ENCODE measurements around the gene XRCC5.
"Not testable (repeated sequence)": the region's sequence is repeated elsewhere in the genome, so short reads cannot be mapped to it uniquely, and the experiment has no call there.

The XRCC5 gene

GRCh38 chr2:216206041-216206703 is 97.0 kb downstream of the XRCC5 start:
- Histone ChIP-seq H3K4me3 (no peak overlapping the region), H3K36me3 (ENCODE audit: insufficient read depth, low read length) (peaks cover 88% of the 10 kb centered on the region), H3K27ac (no peak overlapping the region), H3K9me3 (ENCODE audit: low read depth, low read length) (no peaks in the 10 kb centered on the region), H3K9ac (ENCODE audit: insufficient read length) (no peak overlapping the region)
- DNase-seq (ENCODE audit: low read depth, low spot score) = no peak
- TF ChIP-seq EZH2 (IDR thresholded peaks at IDR 0.05) = no peak
- no peak for TF ChIP-seq FOXP2 (optimal IDR thresholded peaks at IDR 0.05; ENCODE audit: control extremely low read depth, extremely low read length, insufficient read depth)
- TF ChIP-seq POLR2AphosphoS5 (IDR thresholded peaks at IDR 0.05; ENCODE audit: borderline replicate concordance, low read depth, low read length) = no peak

- H3K9me3 ChIP-seq (ENCODE audit: low read depth, low read length) = no peaks in the 10 kb centered on the region
- no peak for DNase-seq (ENCODE audit: low read depth, low spot score)
- no peak for TF ChIP-seq EZH2 (IDR thresholded peaks at IDR 0.05)
- TF ChIP-seq POLR2AphosphoS5 (IDR thresholded peaks at IDR 0.05; ENCODE audit: borderline replicate concordance, low read depth, low read length) = no peak
- TF ChIP-seq FOXP2 (optimal IDR thresholded peaks at IDR 0.05; ENCODE audit: control extremely low read depth, extremely low read length, insufficient read depth) = no peak
- H3K4me3 ChIP-seq = no peak overlapping the region
- no peak overlapping the region for H3K9ac ChIP-seq (ENCODE audit: insufficient read length)
- no peak overlapping the region for H3K27ac ChIP-seq
- H3K36me3 ChIP-seq (ENCODE audit: insufficient read depth, low read length) = peaks cover 81% of the 10 kb centered on the region
These were observed 97.7 kb downstream of the XRCC5 start for GRCh38 chr2:216206821-216207220.

GRCh38 chr2:216208661-216209060 is 99.5 kb downstream of the XRCC5 start:
- not testable (repeated sequence) for H3K9me3 ChIP-seq (ENCODE audit: low read depth, low read length); H3K4me3 ChIP-seq; H3K9ac ChIP-seq (ENCODE audit: insufficient read length); H3K27ac ChIP-seq; DNase-seq (ENCODE audit: low read depth, low spot score)
- peaks cover 63% of the 10 kb centered on the region for H3K36me3 ChIP-seq (ENCODE audit: insufficient read depth, low read length)

- Histone ChIP-seq H3K9ac (ENCODE audit: insufficient read length) (no peak overlapping the region), H3K4me3 (no peak overlapping the region), H3K36me3 (ENCODE audit: insufficient read depth, low read length) (peaks cover 40% of the 10 kb centered on the region), H3K9me3 (ENCODE audit: low read depth, low read length) (no peaks in the 10 kb centered on the region), H3K27ac (peak overlapping the region; percentile 44)
- DNase-seq (ENCODE audit: low read depth, low spot score) = no peak
- TF ChIP-seq EZH2 (IDR thresholded peaks at IDR 0.05) (no peak), FOXP2 (optimal IDR thresholded peaks at IDR 0.05; ENCODE audit: control extremely low read depth, extremely low read length, insufficient read depth) (no peak), POLR2AphosphoS5 (IDR thresholded peaks at IDR 0.05; ENCODE audit: borderline replicate concordance, low read depth, low read length) (0 out of 2 replicates have a peak, but pooled peaks have one; percentile 4)
These were observed 101.8 kb downstream of the XRCC5 start for GRCh38 chr2:216210701-216211540.

GRCh38 chr2:216211614-216212145 is 102.5 kb downstream of the XRCC5 start:
- Histone ChIP-seq H3K9me3 (ENCODE audit: low read depth, low read length) (no peaks in the 10 kb centered on the region), H3K4me3 (no peak overlapping the region), H3K36me3 (ENCODE audit: insufficient read depth, low read length) (peaks cover 33% of the 10 kb centered on the region), H3K9ac (ENCODE audit: insufficient read length) (no peak overlapping the region), H3K27ac (peak overlapping the region; percentile 44)
- TF ChIP-seq EZH2 (IDR thresholded peaks at IDR 0.05) (no peak), FOXP2 (optimal IDR thresholded peaks at IDR 0.05; ENCODE audit: control extremely low read depth, extremely low read length, insufficient read depth) (no peak), POLR2AphosphoS5 (IDR thresholded peaks at IDR 0.05; ENCODE audit: borderline replicate concordance, low read depth, low read length) (no peak)
- no peak for DNase-seq (ENCODE audit: low read depth, low spot score)

- Histone ChIP-seq H3K36me3 (ENCODE audit: insufficient read depth, low read length) (peaks cover 6% of the 10 kb centered on the region; the same call in 1 of the 2 replicates), H3K27ac (no peak overlapping the region), H3K4me3 (no peak overlapping the region), H3K9me3 (ENCODE audit: low read depth, low read length) (no peaks in the 10 kb centered on the region), H3K9ac (ENCODE audit: insufficient read length) (no peak overlapping the region)
- TF ChIP-seq FOXP2 (optimal IDR thresholded peaks at IDR 0.05; ENCODE audit: control extremely low read depth, extremely low read length, insufficient read depth) = no peak
- no peak for TF ChIP-seq EZH2 (IDR thresholded peaks at IDR 0.05)
- no peak for TF ChIP-seq POLR2AphosphoS5 (IDR thresholded peaks at IDR 0.05; ENCODE audit: borderline replicate concordance, low read depth, low read length)
- DNase-seq (ENCODE audit: low read depth, low spot score) = no peak
These were observed 105.6 kb downstream of the XRCC5 start for GRCh38 chr2:216214768-216215167.

GRCh38 chr2:216215658-216216390 is 106.7 kb downstream of the XRCC5 start:
- Histone ChIP-seq H3K4me3 (no peak overlapping the region), H3K9ac (ENCODE audit: insufficient read length) (no peak overlapping the region)
- no peak for DNase-seq (ENCODE audit: low read depth, low spot score)

More at GRCh38 chr2:216215658-216216390, 106.7 kb downstream of the XRCC5 start:
- no peaks in the 10 kb centered on the region for H3K9me3 ChIP-seq (ENCODE audit: low read depth, low read length)
- no peaks in the 10 kb centered on the region; the same call in 1 of the 2 replicates for H3K36me3 ChIP-seq (ENCODE audit: insufficient read depth, low read length)
- no peak for TF ChIP-seq FOXP2 (optimal IDR thresholded peaks at IDR 0.05; ENCODE audit: control extremely low read depth, extremely low read length, insufficient read depth)
- no peak for TF ChIP-seq EZH2 (IDR thresholded peaks at IDR 0.05)
- TF ChIP-seq POLR2AphosphoS5 (IDR thresholded peaks at IDR 0.05; ENCODE audit: borderline replicate concordance, low read depth, low read length) = no peak
- no peak overlapping the region for H3K27ac ChIP-seq
